Ascending aorta (tissue), 2 donors: Measurements from ENCODE around the gene RETN. TPM values are rescaled to one million over a fixed set of nuclear protein-coding genes. Genes with fewer than 3 reads are reported as not detected.

Experiments used
- DNase-seq, 2 donors: peaks; one replicate each; pipeline ENCODE4 v3.0.0-alpha.2; 2019; ENCODE audit warnings: low spot score in 2 of 2
- H3K27ac ChIP-seq, 2 donors: fragments of 200-600 bp; sonication (generic); one replicate each; pipeline ENCODE4 v1.5.1; 2016 to 2017; ENCODE audit warnings: mild to moderate bottlenecking in 1 of 2
- H3K27me3 ChIP-seq: fragments of 200-600 bp; sonication (generic); one replicate; pipeline ENCODE4 v1.5.1; 2017
- H3K36me3 ChIP-seq, 2 donors: fragments of 200-600 bp; sonication (generic); one replicate each; pipeline ENCODE4 v1.5.1; 2016
- H3K4me1 ChIP-seq, 2 donors: fragments of 200-600 bp; sonication (generic); one replicate each; pipeline ENCODE4 v1.5.1; 2016 to 2017; ENCODE audit warnings: mild to moderate bottlenecking in 1 of 2
- H3K4me3 ChIP-seq, 2 donors: fragments of 200-600 bp; sonication (generic); one replicate each; pipeline ENCODE4 v1.5.1; 2016 to 2017; ENCODE audit warnings: mild to moderate bottlenecking in 1 of 2
- H3K9me3 ChIP-seq, 2 donors: fragments of 200-600 bp; sonication (generic); one replicate each; pipeline ENCODE4 v1.5.1; 2016
- CTCF ChIP-seq, 3 experiments: fragments of 200-600 bp in 2 of 3; fragments of 450-650 bp in 1 of 3; sonication (generic) in 2 of 3; IDR thresholded peaks; one replicate each; pipeline ENCODE4 v1.5.1; 2016 to 2019; ENCODE audit warnings: antibody characterized with exemption in 3 of 3, mild to moderate bottlenecking in 1 of 3, moderate library complexity in 1 of 3
- intact Hi-C: fragments of 100-400 bp; cut with DNase I; formaldehyde crosslinking; loops from one replicate; pipeline ENCODE4 v1.15.1; 2023
- total RNA-seq: library from RNA; depleted of rRNA; stranded (reverse); fragments of >200 nt; gene quantifications from one replicate; pipeline ENCODE4 v1.1.0, GENCODE V29; 2016

RETN gene
- total RNA-seq, 1 donor from 2014 or later: not detected

GRCh38 chr19:7699417-7700401, 30.9 kb downstream of the RETN start:
- intact Hi-C loops: no loop called here
- no peak overlapping the region for H3K4me3 ChIP-seq
- TF ChIP-seq CTCF (IDR thresholded peaks at IDR 0.05): no peak
- no peaks in the 10 kb centered on the region for H3K27me3 ChIP-seq
- no peaks in the 10 kb centered on the region for H3K4me1 ChIP-seq
- H3K9me3 ChIP-seq: no peaks in the 10 kb centered on the region
- H3K27ac ChIP-seq: no peak overlapping the region
- no peaks in the 10 kb centered on the region for H3K36me3 ChIP-seq
- no peak for DNase-seq

- no peak for TF ChIP-seq CTCF (IDR thresholded peaks at IDR 0.05)
- Histone ChIP-seq H3K4me1 (no peaks in the 10 kb centered on the region), H3K27me3 (no peaks in the 10 kb centered on the region), H3K4me3 (no peak overlapping the region), H3K9me3 (no peaks in the 10 kb centered on the region), H3K27ac (no peak overlapping the region), H3K36me3 (no peaks in the 10 kb centered on the region)
- intact Hi-C loops: no loop called here
- DNase-seq: no peak
Observed at GRCh38 chr19:7701049-7701653, 32.3 kb downstream of the RETN start.

GRCh38 chr19:7701654-7702457, 33.0 kb downstream of the RETN start, which contains the start of gene FCER2:
Gene FCER2, minus strand, starts transcription at chr19:7702131. Its CDS starts 2,371 bp downstream, at chr19:7699760.
- H3K4me3 ChIP-seq: no peak within 1 kb of the TSS
- TF ChIP-seq CTCF (IDR thresholded peaks at IDR 0.05): no peak
- no peaks in the 10 kb centered on the region for H3K4me1 ChIP-seq
- no peak for DNase-seq
- intact Hi-C loops: no loop called here
- no peaks in the 10 kb centered on the region for H3K9me3 ChIP-seq
- H3K36me3 ChIP-seq: no peaks in the 10 kb centered on the region
- no peak within 1 kb of the TSS for H3K27ac ChIP-seq
- H3K27me3 ChIP-seq: no peaks in the 10 kb centered on the region

GRCh38 chr19:7703332-7703731, 34.5 kb downstream of the RETN start:
- intact Hi-C loops: no loop called here
- DNase-seq: no peak
- no peaks in the 10 kb centered on the region for H3K4me1 ChIP-seq
- no peak for TF ChIP-seq CTCF (IDR thresholded peaks at IDR 0.05)
- no peak overlapping the region for H3K4me3 ChIP-seq
- no peak overlapping the region for H3K27ac ChIP-seq
- H3K36me3 ChIP-seq: no peaks in the 10 kb centered on the region
- H3K27me3 ChIP-seq: no peaks in the 10 kb centered on the region
- H3K9me3 ChIP-seq: no peaks in the 10 kb centered on the region

- Histone ChIP-seq H3K36me3 (no peaks in the 10 kb centered on the region), H3K27ac (no peak overlapping the region), H3K4me1 (no peaks in the 10 kb centered on the region), H3K27me3 (no peaks in the 10 kb centered on the region), H3K9me3 (no peaks in the 10 kb centered on the region), H3K4me3 (no peak overlapping the region)
- TF ChIP-seq CTCF (IDR thresholded peaks at IDR 0.05): no peak
- DNase-seq: no peak
- intact Hi-C loops: no loop called here
Observed at GRCh38 chr19:7704280-7705060, 35.6 kb downstream of the RETN start.
